Fibroblast of lung (primary cell): Measurements from ENCODE around the gene CHP2.
"Not testable (repeated sequence)": the region's sequence is repeated elsewhere in the genome, so short reads cannot be mapped to it uniquely, and the experiment has no call there.

Experiments
- EZH2 ChIP-seq: IDR thresholded peaks from 2 replicates; pipeline ENCODE4 v1.5.1; 2012; ENCODE audit warnings: low read length, control low read depth, mild to moderate bottlenecking; ENCODE audit errors: missing control alignments
- TF ChIP-seq, protein P1 (sequence below), 2 donors: IDR thresholded peaks in 1 of 2; conservative IDR thresholded peaks in 1 of 2; 1 replicate in 1 of 2; 2 replicates in 1 of 2; pipeline ENCODE4 v1.5.1; 2011 to 2012; ENCODE audit warnings: low read length in 2 of 2, control low read depth in 1 of 2, inconsistent platforms in 1 of 2, low read depth in 1 of 2, mild to moderate bottlenecking in 1 of 2

DNA sequence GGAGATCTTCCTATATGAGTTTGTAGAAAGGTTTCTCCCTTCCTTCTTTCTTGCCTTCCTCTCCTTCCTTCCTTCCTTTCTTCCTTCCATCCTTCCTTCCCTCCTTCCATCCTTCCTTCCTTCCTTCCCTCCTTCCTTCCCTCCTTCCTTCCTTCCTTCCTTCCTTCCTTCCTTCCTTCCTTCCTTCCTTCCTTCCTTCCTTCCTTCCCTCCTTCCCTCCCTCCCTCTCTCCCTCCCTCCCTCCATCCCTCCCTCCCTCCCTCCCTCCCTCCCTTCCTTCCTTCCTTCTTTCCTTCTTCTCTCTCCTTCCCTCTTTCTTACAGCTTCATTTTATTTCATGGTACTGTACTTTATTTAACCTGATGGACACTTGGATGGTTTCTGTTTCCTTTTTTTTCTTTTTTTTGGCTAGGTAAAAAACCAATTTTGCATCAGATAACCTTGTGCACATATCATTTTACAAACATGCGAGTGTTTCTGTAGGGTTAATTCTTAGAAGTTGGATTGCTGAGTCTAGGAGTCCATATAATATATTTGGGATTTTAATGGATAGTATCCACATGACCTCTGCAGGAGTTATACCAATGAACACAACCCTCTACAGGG lies 17.3 kb upstream of the CHP2 start:
- TF ChIP-seq, protein P1, sequence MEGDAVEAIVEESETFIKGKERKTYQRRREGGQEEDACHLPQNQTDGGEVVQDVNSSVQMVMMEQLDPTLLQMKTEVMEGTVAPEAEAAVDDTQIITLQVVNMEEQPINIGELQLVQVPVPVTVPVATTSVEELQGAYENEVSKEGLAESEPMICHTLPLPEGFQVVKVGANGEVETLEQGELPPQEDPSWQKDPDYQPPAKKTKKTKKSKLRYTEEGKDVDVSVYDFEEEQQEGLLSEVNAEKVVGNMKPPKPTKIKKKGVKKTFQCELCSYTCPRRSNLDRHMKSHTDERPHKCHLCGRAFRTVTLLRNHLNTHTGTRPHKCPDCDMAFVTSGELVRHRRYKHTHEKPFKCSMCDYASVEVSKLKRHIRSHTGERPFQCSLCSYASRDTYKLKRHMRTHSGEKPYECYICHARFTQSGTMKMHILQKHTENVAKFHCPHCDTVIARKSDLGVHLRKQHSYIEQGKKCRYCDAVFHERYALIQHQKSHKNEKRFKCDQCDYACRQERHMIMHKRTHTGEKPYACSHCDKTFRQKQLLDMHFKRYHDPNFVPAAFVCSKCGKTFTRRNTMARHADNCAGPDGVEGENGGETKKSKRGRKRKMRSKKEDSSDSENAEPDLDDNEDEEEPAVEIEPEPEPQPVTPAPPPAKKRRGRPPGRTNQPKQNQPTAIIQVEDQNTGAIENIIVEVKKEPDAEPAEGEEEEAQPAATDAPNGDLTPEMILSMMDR (conservative IDR thresholded peaks at IDR 0.05 in 1 of 2, IDR thresholded peaks at IDR 0.05 in 1 of 2; ENCODE audit: low read depth in 1 of 2, low read length in 2 of 2), result not testable (repeated sequence)
- not testable (repeated sequence) for TF ChIP-seq EZH2
